Activated T-cell treated with anti-CD3 and anti-CD28 coated beads, Interleukin-2, amount 50 U/mL, for 24 hours (primary cell): Measurements from ENCODE around the gene MACROD1.

Experiments
- DNase-seq: peaks from one replicate; pipeline ENCODE4 v3.0.0-alpha.2; 2020
- H3K27ac Mint-ChIP-seq: 2 replicates; pipeline ENCODE4 v1.8.0; 2020; ENCODE audit warnings: mild to moderate bottlenecking, mixed read lengths
- H3K27me3 Mint-ChIP-seq: 2 replicates; pipeline ENCODE4 v1.8.0; 2020; ENCODE audit warnings: mixed read lengths
- H3K36me3 Mint-ChIP-seq: 2 replicates; pipeline ENCODE4 v1.8.0; 2020; ENCODE audit warnings: low read depth, mixed read lengths
- H3K4me1 Mint-ChIP-seq: 2 replicates; pipeline ENCODE4 v1.8.0; 2020; ENCODE audit warnings: low read depth, mixed read lengths
- H3K4me3 Mint-ChIP-seq: 2 replicates; pipeline ENCODE4 v1.8.0; 2020; ENCODE audit warnings: mild to moderate bottlenecking, moderate library complexity, mixed read lengths
- H3K9me3 Mint-ChIP-seq: 2 replicates; pipeline ENCODE4 v1.8.0; 2020; ENCODE audit warnings: mixed read lengths

The MACROD1 gene

GRCh38 chr11:64132191-64132771 lies 33.6 kb downstream of the MACROD1 start:
- Mint-ChIP-seq H3K27ac (no peak overlapping the region), H3K4me3 (no peak overlapping the region), H3K9me3 (no peaks in the 10 kb centered on the region), H3K36me3 (no peaks in the 10 kb centered on the region), H3K4me1 (no peaks in the 10 kb centered on the region), H3K27me3 (no peaks in the 10 kb centered on the region)
- DNase-seq = no peak

- no peak overlapping the region for H3K4me3 Mint-ChIP-seq
- H3K4me1 Mint-ChIP-seq = no peaks in the 10 kb centered on the region
- H3K27ac Mint-ChIP-seq = no peak overlapping the region
- H3K9me3 Mint-ChIP-seq = no peaks in the 10 kb centered on the region
- no peaks in the 10 kb centered on the region for H3K27me3 Mint-ChIP-seq
- DNase-seq = no peak
- no peaks in the 10 kb centered on the region for H3K36me3 Mint-ChIP-seq
Measured at GRCh38 chr11:64131683-64132190, 34.2 kb downstream of the MACROD1 start.

- no peak for DNase-seq
- Mint-ChIP-seq H3K4me1 (no peaks in the 10 kb centered on the region), H3K36me3 (no peaks in the 10 kb centered on the region), H3K27me3 (no peaks in the 10 kb centered on the region), H3K4me3 (no peak overlapping the region), H3K9me3 (no peaks in the 10 kb centered on the region), H3K27ac (no peak overlapping the region)
Measured at GRCh38 chr11:64130618-64131017, 35.3 kb downstream of the MACROD1 start.

GRCh38 chr11:64129403-64129802 lies 36.5 kb downstream of the MACROD1 start:
- no peak for DNase-seq
- H3K27ac Mint-ChIP-seq = no peak overlapping the region
- peaks cover 4% of the 10 kb centered on the region for H3K4me1 Mint-ChIP-seq
- H3K36me3 Mint-ChIP-seq = no peaks in the 10 kb centered on the region
- no peaks in the 10 kb centered on the region for H3K9me3 Mint-ChIP-seq
- no peak overlapping the region for H3K4me3 Mint-ChIP-seq
- H3K27me3 Mint-ChIP-seq = no peaks in the 10 kb centered on the region

GRCh38 chr11:64128255-64129006 lies 37.5 kb downstream of the MACROD1 start:
- H3K36me3 Mint-ChIP-seq = no peaks in the 10 kb centered on the region
- H3K4me1 Mint-ChIP-seq = peaks cover 4% of the 10 kb centered on the region
- H3K4me3 Mint-ChIP-seq = no peak overlapping the region
- H3K27ac Mint-ChIP-seq = no peak overlapping the region
- H3K9me3 Mint-ChIP-seq = no peaks in the 10 kb centered on the region
- H3K27me3 Mint-ChIP-seq = no peaks in the 10 kb centered on the region
- no peak for DNase-seq

GRCh38 chr11:64127267-64128072 lies 38.4 kb downstream of the MACROD1 start:
- Mint-ChIP-seq H3K4me1 (peaks cover 4% of the 10 kb centered on the region), H3K27me3 (no peaks in the 10 kb centered on the region), H3K27ac (no peak overlapping the region), H3K4me3 (no peak overlapping the region), H3K36me3 (no peaks in the 10 kb centered on the region), H3K9me3 (no peaks in the 10 kb centered on the region)
- no peak for DNase-seq

GRCh38 chr11:64126796-64127195 lies 39.1 kb downstream of the MACROD1 start:
- Mint-ChIP-seq H3K4me3 (no peak overlapping the region), H3K4me1 (peaks cover 4% of the 10 kb centered on the region), H3K27ac (no peak overlapping the region), H3K27me3 (no peaks in the 10 kb centered on the region), H3K9me3 (no peaks in the 10 kb centered on the region), H3K36me3 (no peaks in the 10 kb centered on the region)
- no peak for DNase-seq

- Mint-ChIP-seq H3K4me3 (no peak overlapping the region), H3K4me1 (peaks cover 5% of the 10 kb centered on the region), H3K27me3 (no peaks in the 10 kb centered on the region), H3K9me3 (no peaks in the 10 kb centered on the region), H3K27ac (no peak overlapping the region), H3K36me3 (no peaks in the 10 kb centered on the region)
- no peak for DNase-seq
Measured at GRCh38 chr11:64126371-64126770, 39.5 kb downstream of the MACROD1 start.

GRCh38 chr11:64125676-64126075 lies 40.2 kb downstream of the MACROD1 start:
- no peak for DNase-seq
- no peaks in the 10 kb centered on the region for H3K27me3 Mint-ChIP-seq
- H3K36me3 Mint-ChIP-seq = no peaks in the 10 kb centered on the region
- no peak overlapping the region for H3K4me3 Mint-ChIP-seq
- H3K4me1 Mint-ChIP-seq = peaks cover 5% of the 10 kb centered on the region
- H3K27ac Mint-ChIP-seq = no peak overlapping the region
- H3K9me3 Mint-ChIP-seq = no peaks in the 10 kb centered on the region

- no peak for DNase-seq
- Mint-ChIP-seq H3K27me3 (no peaks in the 10 kb centered on the region), H3K4me1 (peaks cover 5% of the 10 kb centered on the region), H3K27ac (no peak overlapping the region), H3K36me3 (no peaks in the 10 kb centered on the region), H3K9me3 (no peaks in the 10 kb centered on the region), H3K4me3 (no peak overlapping the region)
Measured at GRCh38 chr11:64124147-64124546, 41.8 kb downstream of the MACROD1 start.

- Mint-ChIP-seq H3K9me3 (no peaks in the 10 kb centered on the region), H3K36me3 (no peaks in the 10 kb centered on the region), H3K4me1 (peaks cover 5% of the 10 kb centered on the region), H3K4me3 (no peak overlapping the region), H3K27ac (no peak overlapping the region), H3K27me3 (no peaks in the 10 kb centered on the region)
- no peak for DNase-seq
Measured at GRCh38 chr11:64123679-64124078, 42.2 kb downstream of the MACROD1 start.

- Mint-ChIP-seq H3K36me3 (no peaks in the 10 kb centered on the region), H3K27ac (no peak overlapping the region), H3K27me3 (no peaks in the 10 kb centered on the region), H3K4me3 (no peak overlapping the region), H3K9me3 (no peaks in the 10 kb centered on the region), H3K4me1 (peaks cover 5% of the 10 kb centered on the region)
- no peak for DNase-seq
Measured at GRCh38 chr11:64122411-64123410, 43.2 kb downstream of the MACROD1 start.

- no peaks in the 10 kb centered on the region for H3K9me3 Mint-ChIP-seq
- no peaks in the 10 kb centered on the region for H3K27me3 Mint-ChIP-seq
- H3K36me3 Mint-ChIP-seq = peaks cover 3% of the 10 kb centered on the region
- no peak for DNase-seq
- no peak overlapping the region for H3K27ac Mint-ChIP-seq
- H3K4me1 Mint-ChIP-seq = peaks cover 5% of the 10 kb centered on the region
- H3K4me3 Mint-ChIP-seq = no peak overlapping the region
Measured at GRCh38 chr11:64121663-64122410, 44.1 kb downstream of the MACROD1 start.
